ENCODE data around the gene PODXL2. TPM values are rescaled to one million over a fixed set of nuclear protein-coding genes. Genes with fewer than 3 reads are reported as not detected.
A peak's percentile ranks its signal among the peaks of the same experiment; 100 is the strongest.
"Not testable (repeated sequence)": the region's sequence is repeated elsewhere in the genome, so short reads cannot be mapped to it uniquely, and the experiment has no call there.

Gene PODXL2
- total RNA-seq, 1 donor from 2014 or later: 5.7 TPM

GRCh38 chr3:127598841-127599570, 30.0 kb upstream of the PODXL2 start:
- H3K4me1 Mint-ChIP-seq (ENCODE audit: unreplicated experiment): peaks cover 12% of the 10 kb centered on the region
- H3K36me3 Mint-ChIP-seq (ENCODE audit: unreplicated experiment): peaks cover 1% of the 10 kb centered on the region
- H3K27me3 Mint-ChIP-seq (ENCODE audit: unreplicated experiment): no peaks in the 10 kb centered on the region
- no peak for DNase-seq (ENCODE audit: extremely low spot score, unreplicated experiment)
- H3K4me3 Mint-ChIP-seq (ENCODE audit: unreplicated experiment): peak overlapping the region; percentile 71
- H3K9me3 Mint-ChIP-seq (ENCODE audit: unreplicated experiment): no peaks in the 10 kb centered on the region
- TF ChIP-seq CTCF (IDR thresholded peaks at IDR 0.05): no peak
- peak overlapping the region; percentile 79 for H3K27ac Mint-ChIP-seq (ENCODE audit: unreplicated experiment)

GRCh38 chr3:127600749-127601456, 28.1 kb upstream of the PODXL2 start:
- no peak for TF ChIP-seq CTCF (IDR thresholded peaks at IDR 0.05)
- H3K4me3 Mint-ChIP-seq (ENCODE audit: unreplicated experiment): no peak overlapping the region
- no peaks in the 10 kb centered on the region for H3K27me3 Mint-ChIP-seq (ENCODE audit: unreplicated experiment)
- H3K27ac Mint-ChIP-seq (ENCODE audit: unreplicated experiment): no peak overlapping the region
- H3K36me3 Mint-ChIP-seq (ENCODE audit: unreplicated experiment): peaks cover 7% of the 10 kb centered on the region
- no peaks in the 10 kb centered on the region for H3K9me3 Mint-ChIP-seq (ENCODE audit: unreplicated experiment)
- H3K4me1 Mint-ChIP-seq (ENCODE audit: unreplicated experiment): peaks cover 12% of the 10 kb centered on the region
- DNase-seq (ENCODE audit: extremely low spot score, unreplicated experiment): no peak

GRCh38 chr3:127604035-127604434, 24.9 kb upstream of the PODXL2 start:
- no peak for TF ChIP-seq CTCF (IDR thresholded peaks at IDR 0.05)
- H3K4me3 Mint-ChIP-seq (ENCODE audit: unreplicated experiment): no peak overlapping the region
- DNase-seq (ENCODE audit: extremely low spot score, unreplicated experiment): no peak
- peaks cover 24% of the 10 kb centered on the region for H3K36me3 Mint-ChIP-seq (ENCODE audit: unreplicated experiment)
- H3K27me3 Mint-ChIP-seq (ENCODE audit: unreplicated experiment): no peaks in the 10 kb centered on the region
- no peak overlapping the region for H3K27ac Mint-ChIP-seq (ENCODE audit: unreplicated experiment)
- H3K9me3 Mint-ChIP-seq (ENCODE audit: unreplicated experiment): no peaks in the 10 kb centered on the region
- H3K4me1 Mint-ChIP-seq (ENCODE audit: unreplicated experiment): peaks cover 4% of the 10 kb centered on the region

- no peak for TF ChIP-seq CTCF (IDR thresholded peaks at IDR 0.05)
- no peak for DNase-seq (ENCODE audit: extremely low spot score, unreplicated experiment)
- peaks cover 26% of the 10 kb centered on the region for H3K36me3 Mint-ChIP-seq (ENCODE audit: unreplicated experiment)
Measured at GRCh38 chr3:127604546-127605165, 24.3 kb upstream of the PODXL2 start.

GRCh38 chr3:127605547-127605946, 23.4 kb upstream of the PODXL2 start:
- H3K27ac Mint-ChIP-seq (ENCODE audit: unreplicated experiment); H3K4me1 Mint-ChIP-seq (ENCODE audit: unreplicated experiment); H3K4me3 Mint-ChIP-seq (ENCODE audit: unreplicated experiment); H3K27me3 Mint-ChIP-seq (ENCODE audit: unreplicated experiment); H3K9me3 Mint-ChIP-seq (ENCODE audit: unreplicated experiment); DNase-seq (ENCODE audit: extremely low spot score, unreplicated experiment): not testable (repeated sequence)
- peaks cover 26% of the 10 kb centered on the region for H3K36me3 Mint-ChIP-seq (ENCODE audit: unreplicated experiment)

More at GRCh38 chr3:127604546-127605165, 24.3 kb upstream of the PODXL2 start:
- Mint-ChIP-seq H3K27ac (ENCODE audit: unreplicated experiment) (no peak overlapping the region), H3K4me3 (ENCODE audit: unreplicated experiment) (no peak overlapping the region), H3K27me3 (ENCODE audit: unreplicated experiment) (no peaks in the 10 kb centered on the region), H3K9me3 (ENCODE audit: unreplicated experiment) (no peaks in the 10 kb centered on the region), H3K4me1 (ENCODE audit: unreplicated experiment) (no peaks in the 10 kb centered on the region)
